Transverse colon (tissue), 4 donors: Measurements from ENCODE around the gene DSG1. TPM values are rescaled to one million over a fixed set of nuclear protein-coding genes. Genes with fewer than 3 reads are reported as not detected.

Source experiments
- DNase-seq: peaks from one replicate; pipeline ENCODE4 v3.0.0-alpha.2; 2019
- H3K27ac ChIP-seq, 4 donors: fragments of 200-600 bp; sonication (generic); 2 replicates each; pipeline ENCODE4 v1.5.1; 2016 to 2018; ENCODE audit warnings: inconsistent platforms in 4 of 4
- H3K27me3 ChIP-seq: fragments of 200-600 bp; sonication (generic); 2 replicates; pipeline ENCODE4 v1.5.1; 2017; ENCODE audit warnings: inconsistent platforms
- H3K36me3 ChIP-seq, 4 donors: fragments of 200-600 bp; sonication (generic); 2 replicates each; pipeline ENCODE4 v1.5.1; 2017 to 2019; ENCODE audit warnings: inconsistent platforms in 4 of 4
- H3K4me1 ChIP-seq, 4 donors: fragments of 200-600 bp; sonication (generic); 2 replicates each; pipeline ENCODE4 v1.5.1; 2017 to 2020; ENCODE audit warnings: inconsistent platforms in 4 of 4
- H3K4me3 ChIP-seq, 4 donors: fragments of 200-600 bp; sonication (generic); 1 replicate in 1 of 4; 2 replicates in 3 of 4; pipeline versions ENCODE4 v1.5.1 to v1.6.1; 2017 to 2019; ENCODE audit warnings: inconsistent platforms in 4 of 4
- H3K9me3 ChIP-seq, 2 donors: fragments of 200-600 bp; sonication (generic); 2 replicates each; pipeline ENCODE4 v1.5.1; 2017 to 2019; ENCODE audit warnings: inconsistent platforms in 2 of 2
- CTCF ChIP-seq, 5 experiments: fragments of 200-600 bp in 3 of 5; fragments of 450-650 bp in 2 of 5; sonication (generic) in 3 of 5; IDR thresholded peaks; 1 replicate in 2 of 5; 2 replicates in 3 of 5; pipeline ENCODE4 v1.5.1; 2016 to 2017; ENCODE audit warnings: antibody characterized with exemption in 5 of 5, inconsistent platforms in 3 of 5, mild to moderate bottlenecking in 2 of 5, moderate library complexity in 1 of 5
- EP300 ChIP-seq: sonication (generic); formaldehyde crosslinking; IDR thresholded peaks from one replicate; pipeline ENCODE4 v1.6.1; 2017; ENCODE audit warnings: antibody characterized with exemption, low read depth
- POLR2A ChIP-seq: fragments of 450-650 bp; IDR thresholded peaks from one replicate; pipeline ENCODE4 v1.6.1; 2016; ENCODE audit warnings: antibody characterized with exemption, mild to moderate bottlenecking, moderate library complexity
- POLR2AphosphoS5 ChIP-seq, 3 donors: sonication (generic); formaldehyde crosslinking; IDR thresholded peaks; one replicate each; pipeline ENCODE4 v1.6.1; 2016; ENCODE audit warnings: antibody characterized with exemption in 3 of 3
- WGBS, 2 donors: methylation state at CpG; one replicate each; pipeline ENCODE4 v1.1.5; 2018; ENCODE audit warnings: low coverage in 1 of 2; 5-methylcytosine and 5-hydroxymethylcytosine counted together
- in situ Hi-C, 4 donors: fragments of 200-750 bp; cut with MboI; loops; one replicate each; pipeline versions ENCODE4 v1.15.0 to v1.15.1; 2017; ENCODE audit warnings: low sequenced_read_pairs in 3 of 4, low pct_ligation_motif_present in 1 of 4, low pct_unique_long_range_greater_than_20kb in 1 of 4
- intact Hi-C: fragments of 100-400 bp; cut with DNase I; formaldehyde crosslinking; loops from one replicate; pipeline ENCODE4 v1.15.1; 2023; ENCODE audit warnings: low total_unique reads
- total RNA-seq, 4 donors: library from RNA; depleted of rRNA; stranded (reverse); fragments of >200 nt; gene quantifications; one replicate each; pipeline ENCODE4 v1.1.0, GENCODE V29; 2016

DSG1 gene
- total RNA-seq, 4 donors from 2014 or later, result 0.16 TPM; not detected in 3

GRCh38 chr18:31273812-31274527 is 44.0 kb upstream of the DSG1 start:
- peak overlapping the region; percentile 66 to 78 (median 72) for H3K27ac ChIP-seq
- peak; percentile 21 for DNase-seq
- TF ChIP-seq EP300 (no peak), CTCF (IDR thresholded peaks at IDR 0.05) (peak in 2 of 5 experiments; percentile 15 to 39), POLR2AphosphoS5 (IDR thresholded peaks at IDR 0.05) (peak in 1 of 3 donors; percentile 64)
- H3K9me3 ChIP-seq, result no peaks in the 10 kb centered on the region
- H3K36me3 ChIP-seq, result no peaks in the 10 kb centered on the region
- WGBS, 2 donors, result 40 to 55% methylated on average over 5 of the region's 5 CpGs
- in situ Hi-C loops, result loop anchor here in 1 of 4 donors (25.0 kb wide), 1 partner anchor 238 kb away; no protein-coding TSS in a partner anchor
- H3K4me1 ChIP-seq, result peaks cover 7 to 46% (median 22%) of the 10 kb centered on the region in 4 donors
- no peak overlapping the region for H3K4me3 ChIP-seq
- intact Hi-C loops, result no loop called here
- no peaks in the 10 kb centered on the region for H3K27me3 ChIP-seq

- H3K27me3 ChIP-seq, result no peaks in the 10 kb centered on the region
- in situ Hi-C loops (loop anchor here in 2 of 4 donors (25.0 kb wide), 2 partner anchors 112 to 237 kb away; partner anchors contain the start of gene DSG4 (in 2 of the 2)), intact Hi-C loops (loop anchor here (5.0 kb wide), 1 partner anchor 813 kb away; no protein-coding TSS in a partner anchor)
- TF ChIP-seq EP300 (no peak), POLR2AphosphoS5 (IDR thresholded peaks at IDR 0.05) (peak in 1 of 3 donors; percentile 45), POLR2A (no peak), CTCF (IDR thresholded peaks at IDR 0.05) (no peak)
- no peaks in the 10 kb centered on the region for H3K36me3 ChIP-seq
- 37 to 47% methylated on average over 2 of the region's 2 CpGs for WGBS, 2 donors
- H3K4me1 ChIP-seq, result peaks cover 4 to 43% (median 22%) of the 10 kb centered on the region in 4 donors
- H3K27ac ChIP-seq, result peak overlapping the region; percentile 66 to 78 (median 72)
- no peak overlapping the region for H3K4me3 ChIP-seq
- no peaks in the 10 kb centered on the region for H3K9me3 ChIP-seq
- DNase-seq, result peak; percentile 77
Observed at GRCh38 chr18:31274931-31275330, 43.0 kb upstream of the DSG1 start.

DNA sequence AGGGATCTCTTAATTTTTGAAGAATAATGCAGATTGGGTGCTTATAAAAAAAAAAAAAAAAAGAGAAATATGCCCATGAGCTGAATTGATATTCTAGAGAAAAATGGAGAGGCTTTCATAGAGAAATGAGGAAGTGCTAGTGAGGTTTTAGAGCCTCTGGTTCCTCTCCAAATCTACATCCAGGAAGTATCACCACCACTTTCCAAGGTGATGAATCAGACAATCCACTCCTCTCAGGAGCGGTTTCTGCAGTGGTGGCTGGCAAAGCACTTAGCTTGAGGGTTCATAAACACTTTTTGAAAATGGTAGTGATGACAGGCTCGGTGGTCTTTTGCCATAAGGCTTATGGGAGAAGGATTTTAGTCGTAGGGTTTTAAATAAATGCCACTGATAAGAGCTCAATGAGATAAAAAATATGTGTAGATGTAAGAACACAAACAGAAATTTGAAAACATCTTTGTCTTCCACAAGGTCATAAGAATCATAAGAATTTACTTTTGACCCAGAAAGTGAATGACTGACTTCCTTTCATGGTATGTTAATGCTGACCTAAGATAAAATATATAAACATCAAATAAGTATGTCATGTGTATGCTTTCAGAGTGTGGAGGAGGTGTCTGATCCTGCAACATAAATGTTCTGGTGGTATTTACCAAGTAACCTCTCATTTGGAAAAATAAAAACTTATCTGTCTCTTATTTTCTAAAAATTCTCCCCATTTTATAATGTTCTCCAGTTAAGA is 42.1 kb upstream of the DSG1 start:
- Histone ChIP-seq H3K4me1 (peaks cover 4 to 40% (median 22%) of the 10 kb centered on the region in 4 donors), H3K4me3 (no peak overlapping the region), H3K27ac (peak overlapping the region; percentile 66 to 78 (median 72)), H3K27me3 (no peaks in the 10 kb centered on the region), H3K36me3 (no peaks in the 10 kb centered on the region), H3K9me3 (no peaks in the 10 kb centered on the region)
- in situ Hi-C loops (loop anchor here in 2 of 4 donors (25.0 kb wide), 1 partner anchor 111 kb away; the partner anchor contains the start of gene DSG4 (in 2 of the 2)), intact Hi-C loops (loop anchor here (5.0 kb wide), 1 partner anchor 814 kb away; no protein-coding TSS in a partner anchor)
- DNase-seq, result peak; percentile 40
- no peak for TF ChIP-seq CTCF (IDR thresholded peaks at IDR 0.05)
- TF ChIP-seq EP300, result no peak
- TF ChIP-seq POLR2A, result no peak
- TF ChIP-seq POLR2AphosphoS5 (IDR thresholded peaks at IDR 0.05), result no peak
- 36 to 50% methylated on average over 3 of the region's 3 CpGs for WGBS, 2 donors

DNA sequence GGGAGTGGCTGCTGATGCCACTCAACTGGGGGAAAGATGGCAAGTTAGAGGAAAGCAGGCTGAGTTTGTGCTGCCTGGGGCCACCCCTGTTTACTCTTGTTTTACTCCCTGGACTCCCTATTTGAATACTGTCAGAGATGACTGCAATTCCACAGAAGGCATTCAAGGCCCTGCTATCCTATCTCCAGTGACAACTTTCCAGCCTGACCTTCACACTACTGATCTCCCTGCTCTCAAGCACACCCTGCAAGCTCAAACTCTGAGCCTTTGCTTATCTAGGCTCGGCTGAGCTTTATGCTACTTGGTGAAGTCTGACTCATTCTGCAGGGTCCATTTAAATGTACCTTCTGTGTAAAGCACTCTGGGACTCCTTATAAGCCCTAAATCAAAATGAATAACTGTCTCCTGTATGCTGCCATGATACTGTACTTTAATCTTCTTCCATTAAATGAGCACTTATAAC is 39.3 kb upstream of the DSG1 start:
- Histone ChIP-seq H3K4me1 (peaks cover 4 to 34% (median 17%) of the 10 kb centered on the region in 4 donors), H3K36me3 (no peaks in the 10 kb centered on the region), H3K9me3 (no peaks in the 10 kb centered on the region), H3K27ac (peak overlapping the region; percentile 28 to 57 (median 44)), H3K4me3 (no peak overlapping the region), H3K27me3 (no peaks in the 10 kb centered on the region)
- in situ Hi-C loops, result loop anchor here in 2 of 4 donors (25.0 kb wide), 1 partner anchor 109 kb away; the partner anchor contains the start of gene DSG4 (in 2 of the 2)
- 47 to 83% methylated on average over 1 of the region's 1 CpG for WGBS, 2 donors
- peak; percentile 37 for DNase-seq
- no peak for TF ChIP-seq EP300
- no peak for TF ChIP-seq CTCF (IDR thresholded peaks at IDR 0.05)
- peak in 2 of 3 donors; percentile 66 to 81 for TF ChIP-seq POLR2AphosphoS5 (IDR thresholded peaks at IDR 0.05)
- peak; percentile 26 for TF ChIP-seq POLR2A
- intact Hi-C loops, result loop anchor here (5.0 kb wide), 1 partner anchor 816 kb away; no protein-coding TSS in a partner anchor
